NCI-H2196 treated with DMSO at 0.1 percent for 48 hours (cell line): Measurements from ENCODE around the gene ABCD1.
A peak's percentile ranks its signal among the peaks of the same experiment; 100 is the strongest.
"Not testable (repeated sequence)": the region's sequence is repeated elsewhere in the genome, so short reads cannot be mapped to it uniquely, and the experiment has no call there.

Experiments used
- DNase-seq: peaks from one replicate; lab custom pipeline; 2025; ENCODE audit not compliant: unreplicated experiment; lab: John Stamatoyannopoulos, UW

Gene ABCD1

GRCh38 chrX:153724252-153725038 lies at the start of gene ABCD1, which contains the start of gene BCAP31:
TSS of gene ABCD1 (plus strand) at chrX:153724856. CDS start at chrX:153725267, 411 bp downstream.
TSS of gene BCAP31 (minus strand) at chrX:153724387. CDS start at chrX:153723244, 1,143 bp downstream.
- DNase-seq: peak; percentile 78

- no peak for DNase-seq
These were observed 43.5 kb upstream of the ABCD1 start for GRCh38 chrX:153681175-153681574.

- DNase-seq: not testable (repeated sequence)
These were observed 41.2 kb upstream of the ABCD1 start for GRCh38 chrX:153683486-153683885.

GRCh38 chrX:153684467-153685155 lies 40.0 kb upstream of the ABCD1 start:
- no peak for DNase-seq

GRCh38 chrX:153685156-153685536 lies 39.5 kb upstream of the ABCD1 start:
- no peak for DNase-seq

- no peak for DNase-seq
These were observed 38.6 kb upstream of the ABCD1 start for GRCh38 chrX:153685751-153686696.

- no peak for DNase-seq
These were observed 37.9 kb upstream of the ABCD1 start for GRCh38 chrX:153686711-153687110.

GRCh38 chrX:153687121-153688039 lies 37.3 kb upstream of the ABCD1 start, which contains the start of gene SLC6A8:
TSS of gene SLC6A8 (plus strand) at chrX:153687926. CDS start at chrX:153688575, 649 bp downstream.
- peak; percentile 14 for DNase-seq

- DNase-seq: no peak
These were observed 36.6 kb upstream of the ABCD1 start for GRCh38 chrX:153688071-153688470.

GRCh38 chrX:153688506-153688905 lies 36.1 kb upstream of the ABCD1 start:
- no peak for DNase-seq

GRCh38 chrX:153688911-153689590 lies 35.6 kb upstream of the ABCD1 start:
- DNase-seq: no peak

GRCh38 chrX:153689654-153690465 lies 34.8 kb upstream of the ABCD1 start:
- no peak for DNase-seq

- DNase-seq: no peak
These were observed 34.2 kb upstream of the ABCD1 start for GRCh38 chrX:153690466-153690865.

GRCh38 chrX:153691032-153691827 lies 33.4 kb upstream of the ABCD1 start:
- DNase-seq: not testable (repeated sequence)

- no peak for DNase-seq
These were observed 32.7 kb upstream of the ABCD1 start for GRCh38 chrX:153692003-153692402.

- DNase-seq: no peak
These were observed 32.0 kb upstream of the ABCD1 start for GRCh38 chrX:153692611-153693156.
